ENCODE data around the gene SAV1. TPM values are rescaled to one million over a fixed set of nuclear protein-coding genes. Genes with fewer than 3 reads are reported as not detected.

Gene SAV1
- total RNA-seq, 1 experiment from 2014 or later: 34.7 TPM

GRCh38 chr14:50610465-50610864 is 57.6 kb downstream of the SAV1 start:
- intact Hi-C loops (cut with micrococcal nuclease): loop anchor here (10.0 kb wide), 1 partner anchor 254 kb away; no protein-coding TSS in a partner anchor
- no TSS peak for BruUV-seq (replicated peaks)
- no peak overlapping the region for H3K27ac Mint-ChIP-seq (ENCODE audit: low read depth, unreplicated experiment)
- no peaks in the 10 kb centered on the region for H3K9me3 Mint-ChIP-seq (ENCODE audit: unreplicated experiment)
- peaks cover 5% of the 10 kb centered on the region for H3K4me1 Mint-ChIP-seq (ENCODE audit: insufficient read depth, unreplicated experiment)
- H3K36me3 Mint-ChIP-seq (ENCODE audit: insufficient read depth, unreplicated experiment): no peaks in the 10 kb centered on the region
- ChIA-PET POLR2A (interaction anchor here (2.0 kb wide), 1 partner anchor 9 kb away, joined by 7 read pairs; no protein-coding TSS in a partner anchor), CTCF (interaction anchor here (3.8 kb wide), 1 partner anchor 10 kb away, joined by 17 read pairs; no protein-coding TSS in a partner anchor)
- H3K4me3 Mint-ChIP-seq (ENCODE audit: unreplicated experiment): no peak overlapping the region
- no peak for TF ChIP-seq CTCF (IDR thresholded peaks at IDR 0.05; ENCODE audit: unreplicated experiment)
- no peaks in the 10 kb centered on the region for H3K27me3 Mint-ChIP-seq (ENCODE audit: insufficient read depth, unreplicated experiment)
- DNase-seq (ENCODE audit: unreplicated experiment): no peak

- intact Hi-C loops (cut with micrococcal nuclease): no loop called here
- Mint-ChIP-seq H3K4me1 (ENCODE audit: insufficient read depth, unreplicated experiment) (peaks cover 10% of the 10 kb centered on the region), H3K9me3 (ENCODE audit: unreplicated experiment) (no peaks in the 10 kb centered on the region), H3K36me3 (ENCODE audit: insufficient read depth, unreplicated experiment) (no peaks in the 10 kb centered on the region), H3K4me3 (ENCODE audit: unreplicated experiment) (no peak overlapping the region), H3K27ac (ENCODE audit: low read depth, unreplicated experiment) (no peak overlapping the region), H3K27me3 (ENCODE audit: insufficient read depth, unreplicated experiment) (no peaks in the 10 kb centered on the region)
- peak; percentile 4 for DNase-seq (ENCODE audit: unreplicated experiment)
- POLR2A ChIA-PET: interaction anchor here (0.6 to 2.1 kb wide), 3 partner anchors 48 to 58 kb away, joined by 3 to 6 read pairs (median 4); partner anchors contain the start of gene ATL1
- no TSS peak for BruUV-seq (replicated peaks)
- CTCF ChIA-PET: interaction anchor here (0.7 to 3.8 kb wide), 3 partner anchors 12 to 166 kb away, joined by 3 to 17 read pairs (median 5); no protein-coding TSS in a partner anchor
- TF ChIP-seq CTCF (IDR thresholded peaks at IDR 0.05; ENCODE audit: unreplicated experiment): no peak
Measured at GRCh38 chr14:50608302-50608851, 59.7 kb downstream of the SAV1 start.

GRCh38 chr14:50607761-50608160 is 60.3 kb downstream of the SAV1 start:
- ChIA-PET CTCF (interaction anchor here (0.7 to 3.8 kb wide), 3 partner anchors 12 to 166 kb away, joined by 3 to 17 read pairs (median 5); no protein-coding TSS in a partner anchor), POLR2A (interaction anchor here (0.6 to 2.1 kb wide), 4 partner anchors 48 to 59 kb away, joined by 3 to 6 read pairs (median 4); partner anchors contain the start of gene ATL1)
- no peaks in the 10 kb centered on the region for H3K36me3 Mint-ChIP-seq (ENCODE audit: insufficient read depth, unreplicated experiment)
- no peak for DNase-seq (ENCODE audit: unreplicated experiment)
- no peak for TF ChIP-seq CTCF (IDR thresholded peaks at IDR 0.05; ENCODE audit: unreplicated experiment)
- H3K27ac Mint-ChIP-seq (ENCODE audit: low read depth, unreplicated experiment): no peak overlapping the region
- intact Hi-C loops (cut with micrococcal nuclease): no loop called here
- no peaks in the 10 kb centered on the region for H3K27me3 Mint-ChIP-seq (ENCODE audit: insufficient read depth, unreplicated experiment)
- no peak overlapping the region for H3K4me3 Mint-ChIP-seq (ENCODE audit: unreplicated experiment)
- H3K9me3 Mint-ChIP-seq (ENCODE audit: unreplicated experiment): no peaks in the 10 kb centered on the region
- H3K4me1 Mint-ChIP-seq (ENCODE audit: insufficient read depth, unreplicated experiment): peaks cover 16% of the 10 kb centered on the region
- BruUV-seq (replicated peaks): no TSS peak

GRCh38 chr14:50607181-50607580 is 60.9 kb downstream of the SAV1 start:
- POLR2A ChIA-PET: interaction anchor here (0.7 to 2.1 kb wide), 3 partner anchors 47 to 60 kb away, joined by 3 to 6 read pairs (median 4); partner anchors contain the start of gene ATL1
- no TSS peak for BruUV-seq (replicated peaks)
- Mint-ChIP-seq H3K9me3 (ENCODE audit: unreplicated experiment) (no peaks in the 10 kb centered on the region), H3K27ac (ENCODE audit: low read depth, unreplicated experiment) (no peak overlapping the region), H3K36me3 (ENCODE audit: insufficient read depth, unreplicated experiment) (no peaks in the 10 kb centered on the region), H3K4me1 (ENCODE audit: insufficient read depth, unreplicated experiment) (peaks cover 22% of the 10 kb centered on the region), H3K4me3 (ENCODE audit: unreplicated experiment) (no peak overlapping the region), H3K27me3 (ENCODE audit: insufficient read depth, unreplicated experiment) (no peaks in the 10 kb centered on the region)
- CTCF ChIA-PET: interaction anchor here (3.8 kb wide), 1 partner anchor 13 kb away, joined by 17 read pairs; no protein-coding TSS in a partner anchor
- intact Hi-C loops (cut with micrococcal nuclease): no loop called here
- TF ChIP-seq CTCF (IDR thresholded peaks at IDR 0.05; ENCODE audit: unreplicated experiment): no peak
- no peak for DNase-seq (ENCODE audit: unreplicated experiment)
